Testis (tissue), 3 donors: ENCODE data around the gene MRPS27. TPM values are rescaled to one million over a fixed set of nuclear protein-coding genes. Genes with fewer than 3 reads are reported as not detected.

Experiments
- DNase-seq: peaks from one replicate; pipeline ENCODE4 v3.0.0-alpha.2; 2019
- H3K27ac ChIP-seq, 2 donors: fragments of 200-600 bp; sonication (generic); one replicate each; pipeline ENCODE4 v1.5.1; 2019
- H3K27me3 ChIP-seq: fragments of 200-600 bp; sonication (generic); one replicate; pipeline ENCODE4 v1.5.1; 2019
- H3K36me3 ChIP-seq: fragments of 200-600 bp; sonication (generic); one replicate; pipeline ENCODE4 v1.5.1; 2017; ENCODE audit warnings: low read depth; ENCODE audit errors: missing control alignments
- H3K4me1 ChIP-seq: fragments of 200-600 bp; sonication (generic); one replicate; pipeline ENCODE4 v1.5.1; 2019
- H3K4me3 ChIP-seq, 2 donors: fragments of 200-600 bp; sonication (generic); one replicate each; pipeline ENCODE4 v1.5.1; 2017 to 2019
- H3K9me3 ChIP-seq: fragments of 200-600 bp; sonication (generic); one replicate; pipeline ENCODE4 v1.5.1; 2017
- POLR2A ChIP-seq: fragments of 450-650 bp; IDR thresholded peaks from one replicate; pipeline ENCODE4 v1.6.1; 2017; ENCODE audit warnings: antibody characterized with exemption, mild to moderate bottlenecking, moderate library complexity
- WGBS, 2 donors: methylation state at CpG; one replicate each; pipeline ENCODE4 v1.1.5; 2018; 5-methylcytosine and 5-hydroxymethylcytosine counted together
- intact Hi-C: fragments of 100-400 bp; cut with DNase I; formaldehyde crosslinking; loops from one replicate; pipeline ENCODE4 v1.15.1; 2023; ENCODE audit warnings: low total_unique reads
- polyA plus RNA-seq: library from polyadenylated mRNA; stranded (reverse); fragments of 350-450 nt; fragmentation: Illumina TruSeq; extraction: RNeasy Lipid Tissue Mini Kit (QIAGEN cat#74804); gene quantifications from one replicate; pipeline ENCODE4 v1.2.3, GENCODE V29; 2014; ENCODE audit warnings: low read depth, low replicate concordance; ENCODE audit not compliant: insufficient read depth
- total RNA-seq, 2 donors: library from RNA; depleted of rRNA; stranded (reverse); fragments of >200 nt; gene quantifications; one replicate each; pipeline ENCODE4 v1.2.3, GENCODE V29; 2016
- TF ChIP-seq, protein P1 (sequence below), 3 experiments: fragments of 450-650 bp in 2 of 3; fragments of 200-600 bp in 1 of 3; sonication (generic) in 1 of 3; IDR thresholded peaks; one replicate each; pipeline ENCODE4 v1.5.1; 2016 to 2019; ENCODE audit warnings: antibody characterized with exemption in 3 of 3, mild to moderate bottlenecking in 2 of 3, moderate library complexity in 1 of 3

MRPS27 gene
- total and polyA plus RNA-seq, 3 donors from 2014 or later, result 35.7 to 42.6 (median 41.6) TPM

DNA sequence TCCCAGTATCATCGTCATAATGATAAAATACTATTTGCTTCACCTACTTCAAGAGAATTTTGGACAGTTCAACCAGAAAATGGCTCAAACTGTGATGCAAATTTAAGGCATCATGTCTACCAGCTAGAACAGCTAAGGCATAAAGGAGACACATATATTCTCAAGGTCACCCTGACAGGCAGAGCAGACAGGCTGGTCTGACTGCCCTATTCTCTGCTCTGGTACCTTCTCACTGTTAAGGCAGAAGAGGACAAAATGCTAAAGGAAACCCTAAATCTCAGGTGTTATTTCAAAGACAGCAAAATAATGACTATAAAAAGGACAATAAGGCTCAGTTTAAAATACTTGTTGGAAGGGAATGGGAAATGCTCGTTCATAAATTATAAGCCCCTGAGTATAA is 87.2 kb downstream of the MRPS27 start:
- H3K4me1 ChIP-seq, result no peaks in the 10 kb centered on the region
- no peak for DNase-seq
- no peak overlapping the region for H3K27ac ChIP-seq
- TF ChIP-seq, protein P1, sequence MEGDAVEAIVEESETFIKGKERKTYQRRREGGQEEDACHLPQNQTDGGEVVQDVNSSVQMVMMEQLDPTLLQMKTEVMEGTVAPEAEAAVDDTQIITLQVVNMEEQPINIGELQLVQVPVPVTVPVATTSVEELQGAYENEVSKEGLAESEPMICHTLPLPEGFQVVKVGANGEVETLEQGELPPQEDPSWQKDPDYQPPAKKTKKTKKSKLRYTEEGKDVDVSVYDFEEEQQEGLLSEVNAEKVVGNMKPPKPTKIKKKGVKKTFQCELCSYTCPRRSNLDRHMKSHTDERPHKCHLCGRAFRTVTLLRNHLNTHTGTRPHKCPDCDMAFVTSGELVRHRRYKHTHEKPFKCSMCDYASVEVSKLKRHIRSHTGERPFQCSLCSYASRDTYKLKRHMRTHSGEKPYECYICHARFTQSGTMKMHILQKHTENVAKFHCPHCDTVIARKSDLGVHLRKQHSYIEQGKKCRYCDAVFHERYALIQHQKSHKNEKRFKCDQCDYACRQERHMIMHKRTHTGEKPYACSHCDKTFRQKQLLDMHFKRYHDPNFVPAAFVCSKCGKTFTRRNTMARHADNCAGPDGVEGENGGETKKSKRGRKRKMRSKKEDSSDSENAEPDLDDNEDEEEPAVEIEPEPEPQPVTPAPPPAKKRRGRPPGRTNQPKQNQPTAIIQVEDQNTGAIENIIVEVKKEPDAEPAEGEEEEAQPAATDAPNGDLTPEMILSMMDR (IDR thresholded peaks at IDR 0.05), result no peak
- TF ChIP-seq POLR2A, result no peak
- H3K4me3 ChIP-seq, result no peak overlapping the region
- intact Hi-C loops, result no loop called here
- H3K36me3 ChIP-seq, result no peaks in the 10 kb centered on the region
- 85 to 88% methylated on average over 2 of the region's 2 CpGs for WGBS, 2 donors
- no peaks in the 10 kb centered on the region for H3K9me3 ChIP-seq
- H3K27me3 ChIP-seq, result no peaks in the 10 kb centered on the region

DNA sequence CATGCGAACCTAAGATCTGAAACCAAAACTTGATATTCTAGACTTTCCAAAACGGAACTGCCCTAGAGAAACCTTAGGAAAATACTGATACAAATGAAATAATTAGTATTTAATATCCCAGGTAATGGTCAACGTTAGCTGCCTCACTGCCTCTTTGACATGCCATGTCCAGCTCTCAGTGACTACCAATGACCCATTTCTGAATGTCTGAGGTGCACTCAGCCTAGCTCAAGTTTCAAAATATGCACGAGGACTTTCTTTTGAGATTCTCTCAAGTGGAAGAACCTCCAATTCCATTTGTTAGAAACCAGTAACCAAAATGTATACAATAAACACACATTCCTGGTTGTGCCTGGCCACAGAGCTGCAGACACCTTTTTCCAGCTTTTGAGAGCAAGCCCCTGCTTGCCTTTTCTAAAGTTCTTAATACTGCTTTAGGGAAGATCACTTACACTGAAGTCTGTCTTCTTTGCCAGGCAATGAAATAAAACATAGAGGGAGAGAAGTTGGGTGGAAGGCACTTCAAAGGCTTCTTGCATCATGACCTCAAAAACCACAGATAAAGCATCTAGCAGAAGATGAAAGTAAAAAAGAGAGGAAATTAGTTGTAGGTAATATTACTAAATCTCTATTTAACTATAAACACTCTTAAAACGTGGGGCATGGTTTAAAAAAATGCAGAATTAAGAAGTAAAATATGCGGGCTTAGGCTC is 87.9 kb downstream of the MRPS27 start:
- intact Hi-C loops, result no loop called here
- Histone ChIP-seq H3K27ac (no peak overlapping the region), H3K27me3 (no peaks in the 10 kb centered on the region), H3K4me3 (no peak overlapping the region), H3K36me3 (no peaks in the 10 kb centered on the region), H3K4me1 (no peaks in the 10 kb centered on the region), H3K9me3 (no peaks in the 10 kb centered on the region)
- DNase-seq, result no peak
- no peak for TF ChIP-seq POLR2A
- TF ChIP-seq, protein P1 (IDR thresholded peaks at IDR 0.05), result no peak
- 85 to 90% methylated on average over 6 of the region's 6 CpGs for WGBS, 2 donors

DNA sequence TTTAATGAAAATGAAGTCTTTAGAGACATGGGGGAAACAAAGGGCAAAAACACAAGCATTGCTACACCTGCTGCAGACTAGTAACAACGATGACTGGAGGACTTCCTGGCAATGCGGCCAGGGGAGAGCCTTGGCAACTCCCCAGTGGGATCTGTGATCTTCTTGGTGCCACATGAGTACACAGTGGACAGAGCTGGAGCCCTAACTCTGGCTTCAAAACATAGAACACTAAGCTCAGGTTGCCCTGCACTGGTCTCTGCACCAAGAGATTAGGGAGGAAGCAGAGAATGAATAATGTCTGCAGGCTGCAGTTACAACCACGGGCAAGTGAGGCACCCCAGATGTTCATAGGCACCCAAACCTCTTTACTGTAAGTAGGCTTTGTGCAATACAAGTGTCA is 91.1 kb downstream of the MRPS27 start:
- Histone ChIP-seq H3K4me1 (no peaks in the 10 kb centered on the region), H3K9me3 (no peaks in the 10 kb centered on the region), H3K4me3 (no peak overlapping the region), H3K27me3 (no peaks in the 10 kb centered on the region), H3K36me3 (no peaks in the 10 kb centered on the region), H3K27ac (no peak overlapping the region)
- 81 to 85% methylated on average over 3 of the region's 3 CpGs for WGBS, 2 donors
- no peak for DNase-seq
- intact Hi-C loops, result no loop called here
- TF ChIP-seq, protein P1 (IDR thresholded peaks at IDR 0.05), result no peak
- TF ChIP-seq POLR2A, result no peak

DNA sequence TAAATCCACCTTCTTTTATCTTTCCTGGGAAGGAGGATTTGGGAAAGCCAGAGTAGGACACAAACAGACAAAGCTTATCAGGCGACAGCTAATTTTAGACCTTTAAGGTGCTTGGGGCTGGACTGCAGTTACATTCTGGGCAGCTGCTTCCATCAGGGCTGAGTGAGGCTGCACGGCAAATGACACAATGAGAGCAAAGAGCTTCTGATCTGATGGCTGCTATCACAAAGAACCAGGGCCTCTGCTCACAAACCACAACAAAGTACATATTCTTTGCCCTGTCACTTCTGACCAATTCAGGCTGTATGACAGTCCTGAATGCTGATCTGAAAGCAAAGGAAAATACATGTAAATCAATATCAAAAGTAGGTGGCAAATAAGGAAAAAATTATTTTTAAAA is 93.1 kb downstream of the MRPS27 start:
- H3K9me3 ChIP-seq, result no peaks in the 10 kb centered on the region
- no peak overlapping the region for H3K4me3 ChIP-seq
- no peaks in the 10 kb centered on the region for H3K4me1 ChIP-seq
- WGBS, 2 donors, result 70 to 74% methylated on average over 2 of the region's 2 CpGs
- H3K27me3 ChIP-seq, result no peaks in the 10 kb centered on the region
- H3K27ac ChIP-seq, result no peak overlapping the region
- intact Hi-C loops, result no loop called here
- TF ChIP-seq, protein P1 (IDR thresholded peaks at IDR 0.05), result no peak
- TF ChIP-seq POLR2A, result no peak
- DNase-seq, result no peak
- H3K36me3 ChIP-seq, result no peaks in the 10 kb centered on the region

DNA sequence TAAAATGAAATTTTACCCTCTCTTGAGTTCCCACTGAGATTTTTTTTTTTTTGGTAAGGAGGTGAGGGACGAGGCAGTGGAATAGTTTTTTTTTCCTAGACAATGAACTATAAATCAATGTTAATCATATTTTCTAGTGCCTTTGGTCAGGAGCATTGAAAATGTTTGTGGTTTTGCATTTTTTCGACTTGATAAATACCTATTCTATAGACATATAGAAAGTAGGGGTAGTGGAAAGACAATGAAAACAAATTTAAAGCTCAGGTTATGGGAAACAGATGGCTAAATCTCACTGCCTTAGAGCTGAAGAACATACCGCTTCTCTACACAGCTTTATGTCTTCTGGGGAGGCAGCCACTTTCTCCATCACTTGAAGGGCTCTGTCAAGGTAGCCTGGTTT is 94.3 kb downstream of the MRPS27 start:
- Histone ChIP-seq H3K4me3 (no peak overlapping the region), H3K27ac (no peak overlapping the region), H3K27me3 (no peaks in the 10 kb centered on the region), H3K36me3 (no peaks in the 10 kb centered on the region), H3K9me3 (no peaks in the 10 kb centered on the region), H3K4me1 (no peaks in the 10 kb centered on the region)
- DNase-seq, result no peak
- no peak for TF ChIP-seq POLR2A
- TF ChIP-seq, protein P1 (IDR thresholded peaks at IDR 0.05), result no peak
- 97 to 100% methylated on average over 3 of the region's 3 CpGs for WGBS, 2 donors
- intact Hi-C loops, result no loop called here
